GM19239 (cell line): ENCODE measurements around the gene CHD2.

Source experiments
- DNase-seq: peaks from one replicate; pipeline ENCODE4 v3.0.0; 2011; ENCODE audit warnings: low spot score; ENCODE audit not compliant: insufficient read length
- FAIRE-seq: peaks from 2 replicates; lab custom pipeline; 2011; peaks lifted over from hg19 to GRCh38; lab: Jason Lieb, UNC

The CHD2 gene

GRCh38 chr15:92992720-92993119 lies 92.6 kb downstream of the CHD2 start:
- DNase-seq (no peak), FAIRE-seq (no peak)

- no peak for FAIRE-seq
- no peak for DNase-seq
Measured at GRCh38 chr15:92997821-92998220, 97.7 kb downstream of the CHD2 start.

GRCh38 chr15:93001156-93001555 lies 101.0 kb downstream of the CHD2 start:
- DNase-seq (no peak), FAIRE-seq (no peak)

DNA sequence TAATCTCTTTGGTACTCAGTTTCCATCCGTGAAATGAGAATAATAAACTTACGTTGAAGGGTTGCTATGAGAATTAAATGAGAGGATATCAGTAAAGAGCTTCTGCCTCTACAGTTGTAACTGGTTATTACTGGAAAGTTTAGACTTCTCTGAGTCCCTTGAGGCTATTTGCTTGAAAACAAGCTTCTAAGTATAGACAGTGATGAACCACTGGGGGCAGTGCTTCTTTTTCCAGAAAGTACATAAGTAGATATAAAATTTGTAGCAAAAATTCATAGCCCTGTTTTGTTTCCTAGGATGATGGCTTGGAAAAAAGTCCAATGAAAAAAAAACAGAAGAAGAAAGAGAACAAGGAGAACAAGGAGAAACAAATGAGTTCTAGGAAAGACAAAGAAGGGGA lies 101.8 kb downstream of the CHD2 start:
- DNase-seq (no peak), FAIRE-seq (no peak)

- FAIRE-seq, result no peak
- DNase-seq, result no peak
Measured at GRCh38 chr15:93005133-93005532, 105.0 kb downstream of the CHD2 start.

- FAIRE-seq (no peak), DNase-seq (no peak)
Measured at GRCh38 chr15:93007994-93008393, 107.9 kb downstream of the CHD2 start.

DNA sequence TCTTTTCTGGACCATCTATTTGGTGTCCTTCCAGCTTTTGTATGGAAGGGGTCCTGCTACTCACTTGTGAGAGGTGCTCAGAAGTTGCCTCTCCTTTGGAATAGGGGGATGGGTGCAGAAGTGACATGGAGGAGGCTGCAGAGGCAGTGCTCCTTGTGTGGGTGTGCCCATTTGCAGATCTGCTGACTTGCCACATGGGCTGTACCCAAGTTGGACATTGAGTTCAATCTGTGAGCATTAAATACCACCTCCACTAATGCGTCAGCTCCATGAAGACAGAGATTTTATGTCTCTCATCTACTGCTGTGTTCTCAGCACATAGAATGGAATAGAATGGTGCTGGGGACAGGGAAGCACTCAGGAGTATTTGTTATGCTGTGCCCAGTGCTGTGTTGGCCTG lies 112.7 kb downstream of the CHD2 start:
- FAIRE-seq (no peak), DNase-seq (no peak)

- FAIRE-seq, result no peak
Measured at GRCh38 chr15:93017526-93017925, 117.4 kb downstream of the CHD2 start.

DNA sequence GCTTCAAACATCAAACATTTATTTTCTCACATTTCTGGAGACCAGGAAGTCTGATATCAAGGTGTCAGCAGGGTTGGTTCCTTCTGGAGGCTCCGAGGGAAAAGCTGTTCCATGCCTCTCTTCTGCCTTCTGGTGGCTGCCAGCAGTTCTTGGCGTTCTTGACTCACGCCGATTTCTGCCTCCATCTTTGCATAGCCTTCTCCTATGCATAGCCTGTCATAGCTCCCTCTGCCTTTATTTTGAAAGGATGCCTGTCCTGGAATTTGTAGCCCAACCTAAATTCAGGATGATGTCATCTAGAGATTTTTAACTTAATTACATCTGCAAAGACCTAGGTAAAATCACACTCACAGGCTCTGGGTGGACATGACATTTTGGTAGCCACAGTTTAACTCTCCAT lies 118.5 kb downstream of the CHD2 start:
- no peak for FAIRE-seq
- no peak for DNase-seq

More at GRCh38 chr15:93017526-93017925, 117.4 kb downstream of the CHD2 start:
- no peak for DNase-seq

DNA sequence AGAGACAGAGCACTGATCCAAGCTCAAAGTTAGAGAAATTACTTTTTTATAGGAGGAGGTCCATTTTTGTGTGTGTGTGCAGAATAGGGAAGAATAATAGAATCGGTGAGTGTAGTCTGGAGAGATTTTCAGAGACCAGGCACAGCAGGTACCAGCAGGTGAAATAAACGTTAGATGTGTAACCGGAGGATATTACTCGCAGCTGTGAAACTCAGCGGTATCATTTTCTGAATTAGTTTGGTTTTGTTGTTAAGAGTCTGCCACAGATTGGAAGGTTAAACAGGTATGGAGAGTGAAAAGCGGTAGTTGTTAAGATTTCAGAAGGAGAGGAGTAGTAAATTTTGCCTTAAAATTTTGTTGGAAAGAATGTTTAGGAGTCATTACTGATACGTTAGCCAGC lies 119.0 kb downstream of the CHD2 start:
- FAIRE-seq (no peak), DNase-seq (no peak)

GRCh38 chr15:93019971-93020370 lies 119.8 kb downstream of the CHD2 start:
- FAIRE-seq (no peak), DNase-seq (no peak)

DNA sequence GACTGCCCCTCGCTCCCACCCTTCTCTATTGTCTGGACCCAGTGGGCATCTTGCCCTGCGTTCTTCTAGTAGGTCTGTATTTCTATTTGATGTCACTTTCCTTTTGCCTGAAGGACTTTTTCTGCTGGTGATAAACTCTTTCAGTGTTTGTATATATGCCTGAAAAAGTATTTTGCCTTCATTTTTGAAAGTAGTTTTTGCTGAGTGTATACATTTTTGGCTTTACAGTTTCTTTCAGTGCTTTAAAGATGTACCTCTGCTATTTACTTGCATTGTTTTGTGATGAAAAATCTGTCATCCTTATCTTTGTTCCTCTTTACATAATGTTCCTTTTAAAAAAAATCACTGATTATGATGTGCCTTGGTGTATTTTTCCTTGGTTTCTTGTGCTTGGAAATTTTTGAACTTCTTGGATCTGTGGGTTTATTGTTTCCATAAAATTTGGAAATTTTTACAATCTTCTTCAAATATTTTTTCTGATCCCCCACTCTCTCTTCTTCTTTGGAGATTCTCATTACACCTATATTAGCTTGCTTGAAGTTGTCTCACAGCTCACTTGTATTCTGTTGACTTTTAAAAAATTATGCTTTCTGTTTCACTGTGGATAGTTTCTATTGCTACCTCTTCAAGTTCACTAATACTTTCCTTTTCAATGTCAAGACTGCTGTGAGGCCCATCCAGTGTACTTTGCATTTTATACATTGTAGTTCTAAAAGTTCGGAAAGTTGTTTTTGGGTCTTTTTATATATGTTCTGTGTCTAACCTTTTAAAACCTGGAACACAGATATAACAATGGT lies 121.0 kb downstream of the CHD2 start:
- FAIRE-seq (no peak), DNase-seq (no peak)

- no peak for FAIRE-seq
- no peak for DNase-seq
Measured at GRCh38 chr15:93024293-93024692, 124.2 kb downstream of the CHD2 start.

- DNase-seq, result no peak
- no peak for FAIRE-seq
Measured at GRCh38 chr15:93024716-93025624, 124.8 kb downstream of the CHD2 start.

- DNase-seq (no peak), FAIRE-seq (no peak)
Measured at GRCh38 chr15:93025625-93025982, 125.5 kb downstream of the CHD2 start.

- no peak for FAIRE-seq
Measured at GRCh38 chr15:93026380-93026817, 126.3 kb downstream of the CHD2 start.

DNA sequence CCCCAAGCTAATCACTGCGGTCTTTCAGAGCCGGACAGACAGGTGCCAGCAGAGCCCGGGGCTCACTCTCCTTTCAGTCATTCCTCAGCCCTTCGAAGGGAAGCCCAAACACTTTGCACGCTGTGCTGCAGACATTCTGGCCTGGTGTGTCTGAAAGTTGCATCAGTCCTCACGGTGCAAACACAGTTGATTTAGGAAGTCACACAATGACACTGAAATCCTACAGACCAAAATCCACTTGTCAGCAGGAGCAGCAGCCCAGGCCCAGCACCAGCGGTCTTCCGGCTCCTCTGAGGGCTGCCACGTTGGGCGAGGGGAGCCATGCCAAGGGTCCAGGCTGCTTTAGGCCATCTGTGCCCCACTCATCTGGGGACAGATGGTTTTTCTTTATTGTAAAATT lies 127.3 kb downstream of the CHD2 start:
- FAIRE-seq, result no peak
- DNase-seq, result no peak

More at GRCh38 chr15:93026380-93026817, 126.3 kb downstream of the CHD2 start:
- no peak for DNase-seq

DNA sequence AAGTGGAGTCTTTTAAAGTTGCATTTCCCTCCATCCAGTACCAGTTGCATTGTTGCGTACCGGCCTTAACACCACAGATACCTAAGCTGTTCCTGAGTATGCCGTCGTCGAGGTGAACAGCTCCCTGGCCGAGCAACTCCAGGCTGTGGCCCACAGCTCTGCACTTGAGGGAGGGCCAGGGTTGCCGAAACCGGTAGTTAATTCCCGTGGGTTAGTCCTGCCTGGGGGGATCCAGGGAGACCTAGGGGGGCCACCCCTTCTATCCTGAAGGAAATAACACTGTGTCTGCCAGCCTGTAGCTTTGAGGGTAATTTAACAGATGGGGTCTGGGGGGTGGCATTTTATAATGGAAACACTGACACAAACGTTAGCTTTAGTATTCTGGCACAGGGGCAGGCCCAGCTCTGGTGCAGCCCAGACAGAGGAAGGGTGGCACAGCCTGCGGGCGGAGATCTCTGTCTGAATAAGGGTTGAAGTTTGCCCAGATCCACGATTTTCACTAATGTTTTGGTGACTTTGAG lies 128.0 kb downstream of the CHD2 start:
- DNase-seq, result no peak
- FAIRE-seq, result no peak

GRCh38 chr15:93028632-93029213 lies 128.6 kb downstream of the CHD2 start:
- FAIRE-seq (no peak), DNase-seq (no peak)

GRCh38 chr15:93029214-93029835 lies 129.2 kb downstream of the CHD2 start:
- DNase-seq, result no peak

More at GRCh38 chr15:93029214-93029835, 129.2 kb downstream of the CHD2 start:
- FAIRE-seq, result no peak
